HUES6 (cell line): ENCODE measurements around the gene TAS2R10.
"Not testable (repeated sequence)": the region's sequence is repeated elsewhere in the genome, so short reads cannot be mapped to it uniquely, and the experiment has no call there.

Source experiments
- H3K27ac ChIP-seq: 2 replicates; pipeline ENCODE4 v1.7.0; 2013; ENCODE audit warnings: low read depth, mild to moderate bottlenecking, low read length, inconsistent platforms
- H3K27me3 ChIP-seq: 2 replicates; pipeline ENCODE4 v1.6.1; 2013; ENCODE audit warnings: low read length; ENCODE audit not compliant: control insufficient read depth, insufficient read depth
- H3K36me3 ChIP-seq: 2 replicates; pipeline ENCODE4 v1.6.1; 2013; ENCODE audit warnings: low read length; ENCODE audit not compliant: control insufficient read depth, insufficient read depth
- H3K4me1 ChIP-seq: 2 replicates; pipeline ENCODE4 v1.6.1; 2013; ENCODE audit warnings: low read length; ENCODE audit not compliant: control insufficient read depth, insufficient read depth
- H3K4me3 ChIP-seq: 2 replicates; pipeline ENCODE4 v1.5.1; 2013; ENCODE audit warnings: low read depth, low read length
- H3K9ac ChIP-seq: one replicate; pipeline ENCODE4 v1.6.1; 2013; ENCODE audit warnings: mild to moderate bottlenecking, low read length
- H3K9me3 ChIP-seq: 2 replicates; pipeline ENCODE4 v1.6.1; 2013; ENCODE audit warnings: low read depth, low read length; ENCODE audit not compliant: control insufficient read depth, insufficient read depth

The TAS2R10 gene

DNA sequence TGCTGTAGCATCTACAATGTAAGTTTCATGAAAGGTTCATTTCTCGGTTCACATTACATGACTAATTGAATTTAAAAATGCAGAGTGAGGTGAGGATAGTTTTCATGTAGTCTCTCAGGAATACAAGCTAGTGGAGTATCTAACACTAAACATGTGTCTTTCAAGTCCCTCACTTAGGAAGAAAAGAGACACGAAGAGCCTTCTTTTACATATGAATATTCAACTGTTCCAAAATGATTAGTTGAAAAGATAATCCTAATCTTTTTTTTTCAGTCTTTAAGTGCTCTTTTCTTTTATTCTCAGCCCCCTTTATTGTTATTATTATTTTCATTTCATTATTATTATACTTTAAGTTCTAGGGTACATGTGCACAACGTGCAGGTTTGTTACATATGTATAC is 12.3 kb upstream of the TAS2R10 start:
- Histone ChIP-seq H3K27me3 (no peaks in the 10 kb centered on the region), H3K4me1 (no peaks in the 10 kb centered on the region; the same call in 1 of the 2 replicates), H3K9ac (no peak overlapping the region), H3K36me3 (no peaks in the 10 kb centered on the region), H3K27ac (no peak overlapping the region), H3K9me3 (no peaks in the 10 kb centered on the region), H3K4me3 (no peak overlapping the region)

DNA sequence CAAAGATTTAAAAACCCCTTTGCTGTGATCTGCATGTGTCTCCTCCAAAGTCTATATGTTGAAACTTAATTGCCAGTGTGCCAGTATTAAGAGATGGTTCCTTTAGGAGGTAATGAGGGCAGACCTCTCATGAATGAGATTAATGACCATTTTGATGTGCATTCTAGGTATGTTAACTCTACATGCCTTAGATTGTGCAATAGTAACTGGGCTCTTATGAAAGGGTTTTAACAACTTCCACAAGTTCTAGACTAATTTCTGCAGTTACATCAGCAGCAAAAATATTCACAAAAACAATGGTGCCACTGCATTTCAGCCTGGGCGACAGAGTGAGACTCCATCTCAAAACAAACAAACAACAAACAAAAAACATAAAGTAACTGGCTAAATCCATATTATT is 3.8 kb upstream of the TAS2R10 start:
- Histone ChIP-seq H3K27me3 (no peaks in the 10 kb centered on the region), H3K9me3 (no peaks in the 10 kb centered on the region), H3K27ac (no peak overlapping the region), H3K9ac (no peak overlapping the region), H3K4me3 (no peak overlapping the region), H3K4me1 (no peaks in the 10 kb centered on the region), H3K36me3 (no peaks in the 10 kb centered on the region)

- Histone ChIP-seq H3K27ac (no peak overlapping the region), H3K27me3 (no peaks in the 10 kb centered on the region), H3K36me3 (no peaks in the 10 kb centered on the region), H3K9me3 (no peaks in the 10 kb centered on the region), H3K4me1 (no peaks in the 10 kb centered on the region), H3K4me3 (no peak overlapping the region), H3K9ac (no peak overlapping the region)
Measured at GRCh38 chr12:10824957-10825356, 1.2 kb downstream of the TAS2R10 start.

DNA sequence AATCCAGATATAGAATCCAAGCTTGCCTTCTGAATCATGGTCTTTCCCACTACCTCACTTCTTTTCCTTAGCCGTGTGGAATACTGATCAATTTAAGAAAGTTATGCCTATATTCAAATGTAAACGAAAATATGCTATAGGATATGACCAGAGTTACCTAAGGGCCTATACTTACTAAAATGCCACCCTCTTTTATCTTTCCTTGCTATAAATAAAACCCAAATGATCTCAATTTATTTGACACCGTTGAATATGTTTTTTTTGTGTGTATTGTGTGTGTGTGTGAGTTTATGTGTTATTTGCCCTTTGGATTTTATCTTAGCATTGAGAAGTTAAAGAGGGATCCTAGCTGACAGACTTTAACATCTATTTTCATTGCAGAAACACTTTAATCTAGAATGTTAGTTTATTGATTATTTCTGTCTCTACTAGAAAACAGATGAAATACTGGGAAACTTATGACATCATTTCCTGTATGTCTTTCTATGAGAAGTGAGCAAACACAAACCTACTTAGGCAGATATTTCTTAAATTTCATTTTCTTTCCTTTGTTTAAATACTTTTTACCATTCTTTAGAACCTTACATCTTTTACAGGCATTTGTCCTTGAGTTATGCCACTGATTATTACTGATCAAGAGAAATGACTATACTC is 14.1 kb downstream of the TAS2R10 start:
- Histone ChIP-seq H3K27me3 (no peaks in the 10 kb centered on the region), H3K9ac (no peak overlapping the region)

DNA sequence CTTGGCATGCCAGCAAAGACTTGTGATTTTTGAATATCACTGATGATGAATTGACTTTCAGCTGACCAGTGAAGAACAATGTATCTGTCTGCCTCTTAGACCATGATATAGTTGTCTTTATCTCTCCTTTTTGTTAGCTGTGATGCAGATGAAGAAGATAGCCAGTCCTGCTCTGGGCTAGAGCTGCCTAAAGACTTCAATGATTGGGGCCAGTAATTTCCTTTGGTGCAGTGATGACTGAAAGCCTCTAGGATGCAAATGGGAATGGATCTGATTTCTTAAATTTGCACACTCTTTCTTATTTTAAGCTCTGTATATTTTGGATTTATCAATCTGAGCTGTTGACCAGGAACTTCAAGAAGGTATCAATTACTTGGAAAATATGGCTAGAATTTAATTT is 16.1 kb downstream of the TAS2R10 start, which contains the start of gene TAS2R9:
Gene TAS2R9, minus strand, starts transcription at position 101 of the 400 bp plus-strand sequence. Its CDS starts 93 bp downstream, at position 8.
- H3K4me3 ChIP-seq, result no peak within 1 kb of the TSS
- no peaks in the 10 kb centered on the region for H3K36me3 ChIP-seq
- no peaks in the 10 kb centered on the region for H3K9me3 ChIP-seq
- H3K4me1 ChIP-seq, result peaks cover 7% of the 10 kb centered on the region; the same call in 1 of the 2 replicates
- H3K9ac ChIP-seq, result no peak within 1 kb of the TSS
- H3K27me3 ChIP-seq, result no peaks in the 10 kb centered on the region
- no peak within 1 kb of the TSS for H3K27ac ChIP-seq

More for the DNA sequence above, 14.1 kb downstream of the TAS2R10 start:
- no peak overlapping the region for H3K4me3 ChIP-seq
- H3K4me1 ChIP-seq, result peaks cover 7% of the 10 kb centered on the region; the same call in 1 of the 2 replicates
- no peaks in the 10 kb centered on the region for H3K9me3 ChIP-seq
- no peak overlapping the region for H3K27ac ChIP-seq
- H3K36me3 ChIP-seq, result no peaks in the 10 kb centered on the region

DNA sequence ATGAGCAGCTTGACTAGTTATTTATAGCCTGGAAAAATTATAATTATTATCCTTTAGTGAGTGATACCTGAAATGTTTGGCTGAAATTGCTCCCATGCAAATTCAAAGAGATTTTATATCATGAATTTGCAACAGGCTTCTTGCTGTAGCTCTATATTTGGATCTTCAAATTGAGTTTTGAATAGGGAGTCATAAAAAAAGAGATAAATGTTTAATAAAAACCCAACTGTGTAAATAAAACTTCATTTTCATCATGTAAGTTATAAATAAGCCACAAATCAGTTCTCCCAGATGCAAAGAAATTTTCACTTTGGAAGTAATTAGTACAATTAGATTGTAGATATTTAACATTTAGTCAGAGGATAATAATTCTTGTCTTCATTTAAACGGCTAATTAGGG is 19.0 kb downstream of the TAS2R10 start, which contains the start of gene TAS2R8:
Gene TAS2R8, minus strand, starts transcription at position 101 of the 400 bp plus-strand sequence. CDS start 306 bp downstream, outside the sequence.
- peaks cover 14% of the 10 kb centered on the region for H3K4me1 ChIP-seq
- H3K9ac ChIP-seq, result no peak within 1 kb of the TSS
- no peak within 1 kb of the TSS for H3K4me3 ChIP-seq
- no peak within 1 kb of the TSS for H3K27ac ChIP-seq
- H3K36me3 ChIP-seq, result no peaks in the 10 kb centered on the region
- no peaks in the 10 kb centered on the region for H3K9me3 ChIP-seq
- no peaks in the 10 kb centered on the region for H3K27me3 ChIP-seq

DNA sequence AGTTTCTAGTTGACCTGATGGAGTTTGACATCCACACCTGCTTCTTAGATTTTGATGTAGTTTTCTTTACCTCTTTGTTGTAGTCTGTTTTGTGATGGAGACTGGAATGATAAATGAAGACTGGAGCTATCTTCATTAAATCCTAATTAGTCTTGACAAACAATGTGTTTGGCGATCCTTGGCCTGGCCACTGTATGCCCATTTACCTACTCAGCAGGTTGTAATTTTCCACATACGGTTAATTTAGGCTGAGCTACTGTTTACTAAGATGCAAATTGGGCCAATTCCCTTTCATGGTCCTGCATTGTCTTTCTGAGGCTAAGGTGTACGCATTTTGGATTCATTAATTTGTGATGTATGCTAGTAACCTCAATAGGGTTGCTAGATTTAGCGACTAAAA is 23.6 kb downstream of the TAS2R10 start, which contains the start of gene TAS2R7:
Gene TAS2R7, minus strand, starts transcription at position 41 of the 400 bp plus-strand sequence. CDS start 57 bp downstream, outside the sequence.
- no peak within 1 kb of the TSS for H3K9ac ChIP-seq
- peaks cover 14% of the 10 kb centered on the region for H3K4me1 ChIP-seq
- no peak within 1 kb of the TSS for H3K27ac ChIP-seq
- no peaks in the 10 kb centered on the region for H3K9me3 ChIP-seq
- no peaks in the 10 kb centered on the region for H3K27me3 ChIP-seq
- no peaks in the 10 kb centered on the region for H3K36me3 ChIP-seq
- H3K4me3 ChIP-seq, result no peak within 1 kb of the TSS

GRCh38 chr12:10801741-10802140 is 24.4 kb downstream of the TAS2R10 start:
- Histone ChIP-seq H3K9ac (no peak overlapping the region), H3K36me3 (no peaks in the 10 kb centered on the region), H3K27me3 (no peaks in the 10 kb centered on the region), H3K9me3 (no peaks in the 10 kb centered on the region), H3K27ac (no peak overlapping the region), H3K4me1 (peaks cover 14% of the 10 kb centered on the region), H3K4me3 (no peak overlapping the region)

- Histone ChIP-seq H3K9ac (no peak overlapping the region), H3K36me3 (no peaks in the 10 kb centered on the region), H3K4me3 (no peak overlapping the region), H3K9me3 (peaks cover 4% of the 10 kb centered on the region; the same call in 1 of the 2 replicates), H3K27me3 (no peaks in the 10 kb centered on the region), H3K27ac (no peak overlapping the region), H3K4me1 (no peaks in the 10 kb centered on the region)
Measured at GRCh38 chr12:10794222-10794621, 31.9 kb downstream of the TAS2R10 start.

DNA sequence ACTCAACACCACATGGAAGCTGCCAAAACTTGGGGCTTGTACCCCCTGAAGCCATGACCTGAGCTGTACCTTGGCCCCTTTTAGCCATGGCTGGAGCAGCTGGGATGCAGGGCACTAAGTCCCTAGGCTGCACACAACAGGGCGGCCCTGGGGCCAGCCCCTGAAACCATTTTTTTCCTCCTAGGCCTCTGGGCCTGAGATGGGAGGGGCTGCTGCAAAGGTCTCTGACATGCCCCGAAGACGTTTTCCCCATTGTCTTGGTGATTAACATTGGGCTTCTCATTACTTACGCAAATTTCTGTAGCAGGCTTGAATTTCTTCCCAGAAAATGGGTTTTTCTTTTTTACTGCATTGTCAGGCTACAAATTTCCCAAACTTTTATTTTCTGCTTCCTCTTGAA is 34.4 kb downstream of the TAS2R10 start:
- not testable (repeated sequence) for H3K27ac ChIP-seq, H3K27me3 ChIP-seq, H3K9me3 ChIP-seq

DNA sequence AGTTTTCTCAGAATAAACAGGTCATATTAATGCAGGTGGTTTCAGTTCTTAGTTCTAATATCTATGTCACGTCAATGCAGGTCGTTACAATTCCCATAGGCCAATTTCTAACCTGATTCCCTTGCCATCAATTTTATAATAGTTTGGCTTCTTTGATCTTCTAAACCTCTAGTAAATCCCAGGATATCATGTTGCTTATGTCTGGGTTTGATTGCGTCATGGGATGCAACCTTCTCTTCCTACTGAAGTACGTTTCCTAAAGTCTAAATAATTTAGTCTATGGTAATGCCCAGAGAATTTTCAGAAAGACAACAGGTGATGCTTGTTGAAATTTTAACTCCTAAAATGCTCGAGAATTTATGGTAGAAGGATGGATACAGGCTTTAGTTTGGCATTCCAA is 42.9 kb downstream of the TAS2R10 start:
- Histone ChIP-seq H3K4me3 (no peak overlapping the region), H3K36me3 (no peaks in the 10 kb centered on the region), H3K4me1 (no peaks in the 10 kb centered on the region), H3K9ac (no peak overlapping the region), H3K27ac (no peak overlapping the region), H3K9me3 (no peaks in the 10 kb centered on the region), H3K27me3 (no peaks in the 10 kb centered on the region)

More for the DNA sequence above, 34.4 kb downstream of the TAS2R10 start:
- H3K9ac ChIP-seq, H3K4me1 ChIP-seq, H3K4me3 ChIP-seq, H3K36me3 ChIP-seq: not testable (repeated sequence)
